NCI-H2196 (cell line): ENCODE measurements around the gene SPRR2F.

Source experiments
- DNase-seq: peaks from one replicate; lab custom pipeline; 2025; ENCODE audit not compliant: unreplicated experiment; lab: John Stamatoyannopoulos, UW

The SPRR2F gene

GRCh38 chr1:153072806-153073726 lies 40.2 kb downstream of the SPRR2F start:
- DNase-seq = no peak

- no peak for DNase-seq
These were observed 41.8 kb downstream of the SPRR2F start, which contains the start of gene SPRR2B for GRCh38 chr1:153071511-153071910. TSS of gene SPRR2B (minus strand) at chr1:153071611. CDS start at chr1:153070839, 772 bp downstream.

- no peak for DNase-seq
These were observed 43.1 kb downstream of the SPRR2F start for GRCh38 chr1:153070243-153070642.
